ENCODE measurements around the gene TMPRSS15.

DNA sequence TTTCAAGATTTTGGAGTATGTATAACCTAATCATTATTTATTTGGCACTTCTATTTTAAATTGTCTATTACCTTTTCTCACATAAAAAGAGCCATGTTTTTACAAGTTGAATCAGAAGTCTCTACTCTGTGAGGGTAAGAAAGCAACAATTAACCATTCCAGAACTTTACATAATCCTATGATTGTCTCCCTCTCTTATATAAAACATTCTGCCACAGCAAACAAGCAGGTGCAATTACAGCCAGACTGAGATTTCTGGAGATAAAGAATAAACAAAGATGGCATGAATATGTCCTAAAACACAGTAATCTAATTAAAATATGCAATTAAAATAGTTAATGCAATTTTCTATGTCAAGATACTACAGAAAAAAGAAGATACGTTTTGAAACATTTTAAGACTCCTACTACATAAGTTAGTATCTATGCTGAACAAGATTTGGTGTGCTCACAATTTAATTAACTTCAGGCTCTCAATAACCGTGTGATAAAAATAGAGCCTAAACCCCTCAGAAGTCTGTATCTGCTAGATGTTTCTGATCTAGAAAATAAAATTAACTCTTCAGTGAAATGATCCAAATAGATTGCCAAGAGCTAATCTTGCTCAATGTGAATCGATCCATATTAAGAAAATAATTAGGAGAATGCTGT is 13.7 kb upstream of the TMPRSS15 start:
- TF ChIP-seq CTCF (IDR thresholded peaks at IDR 0.05 in 8 of 11, conservative IDR thresholded peaks at IDR 0.05 in 3 of 11) = no peak
- TF ChIP-seq POLR2A (IDR thresholded peaks at IDR 0.05) = no peak
- TF ChIP-seq POLR2AphosphoS5 (IDR thresholded peaks at IDR 0.05) = no peak

Measured in spleen (tissue), 7 donors.